ENCODE data around the gene PLA2G15.

Gene PLA2G15

GRCh38 chr16:68259007-68259825, 14.0 kb downstream of the PLA2G15 start:
- ChIA-PET POLR2A (interaction anchor here (1.7 to 3.4 kb wide), 3 partner anchors 14 to 52 kb away, joined by 4 to 11 read pairs (median 4); partner anchors contain the start of genes ESRP2, PLA2G15, PRMT7 and SLC7A6OS), CTCF (interaction anchor here (0.6 to 8.2 kb wide), 4 partner anchors 25 to 565 kb away, joined by 3 to 151 read pairs (median 8); no protein-coding TSS in a partner anchor)

More at GRCh38 chr16:68259007-68259825, 14.0 kb downstream of the PLA2G15 start:
- no peak overlapping the region for H3K27ac ChIP-seq (ENCODE audit: extremely low read depth, low read depth, low read length)
- H3K4me1 ChIP-seq (ENCODE audit: control insufficient read depth, insufficient read depth, low read length), result no peaks in the 10 kb centered on the region
- H3K36me3 ChIP-seq (ENCODE audit: control insufficient read depth in 2 of 2, insufficient read depth in 1 of 2, low read length in 2 of 2), result peaks cover 0 to 47% of the 10 kb centered on the region in 2 experiments; a peak in 2 of 3 replicates
- H3K9me3 ChIP-seq (ENCODE audit: control insufficient read depth, insufficient read depth, low read depth, low read length), result no peaks in the 10 kb centered on the region
- no peak overlapping the region for H3K4me3 ChIP-seq (ENCODE audit: low read depth, low read length)
- TF ChIP-seq ZBTB8A (tag by site-specific recombination; IDR thresholded peaks at IDR 0.05), result no peak
- no peak for TF ChIP-seq ZNF558 (tag by site-specific recombination; IDR thresholded peaks at IDR 0.05)
- TF ChIP-seq ZBTB26 (tag by site-specific recombination; optimal IDR thresholded peaks at IDR 0.05), result no peak
- no peak for TF ChIP-seq ZNF664 (tag by site-specific recombination; IDR thresholded peaks at IDR 0.05)
- no peak for TF ChIP-seq ZNF169 (tag by site-specific recombination; IDR thresholded peaks at IDR 0.05)
- no peak for TF ChIP-seq YY1 (tag by site-specific recombination; IDR thresholded peaks at IDR 0.05)
- TF ChIP-seq ZNF292 (tag by site-specific recombination; IDR thresholded peaks at IDR 0.05; ENCODE audit: borderline replicate concordance, low read depth), result no peak
- TF ChIP-seq ZNF26 (tag by site-specific recombination; IDR thresholded peaks at IDR 0.05), result no peak
- TF ChIP-seq GLIS1 (tag by site-specific recombination; IDR thresholded peaks at IDR 0.05), result no peak
- TF ChIP-seq ZNF549 (tag by site-specific recombination; IDR thresholded peaks at IDR 0.05), result no peak
- no peak for TF ChIP-seq SCRT2 (tag by site-specific recombination; IDR thresholded peaks at IDR 0.05)
- TF ChIP-seq ZBTB11 (tag by site-specific recombination; conservative IDR thresholded peaks at IDR 0.05; ENCODE audit: low read depth), result no peak
- no peak for TF ChIP-seq ZNF776 (tag by site-specific recombination; IDR thresholded peaks at IDR 0.05; ENCODE audit: borderline replicate concordance)
- no peak for TF ChIP-seq ZNF280C (tag by site-specific recombination; IDR thresholded peaks at IDR 0.05)
- no peak for TF ChIP-seq ZEB2 (tag by site-specific recombination; IDR thresholded peaks at IDR 0.05)
- TF ChIP-seq PRDM2 (tag by site-specific recombination; IDR thresholded peaks at IDR 0.05; ENCODE audit: borderline replicate concordance), result no peak
- no peak for TF ChIP-seq SCRT1 (tag by site-specific recombination; IDR thresholded peaks at IDR 0.05; ENCODE audit: borderline replicate concordance)

All from HEK293 (cell line).